GM21367 (cell line): ENCODE measurements around the gene SAP25.
A peak's percentile ranks its signal among the peaks of the same experiment; 100 is the strongest.
"Not testable (repeated sequence)": the region's sequence is repeated elsewhere in the genome, so short reads cannot be mapped to it uniquely, and the experiment has no call there.

ENCODE experiments used
- ATAC-seq: cut with Tn5 transposase; IDR thresholded peaks from one replicate; pipeline ENCODE4 v1.9.1; 2021; ENCODE audit not compliant: unreplicated experiment

Gene SAP25

GRCh38 chr7:100538654-100539435 lies 34.9 kb downstream of the SAP25 start, which contains the start of gene AGFG2:
TSS of gene AGFG2 (plus strand) at chr7:100539203. CDS start at chr7:100539347, 144 bp downstream.
- ATAC-seq, result peak; percentile 88

GRCh38 chr7:100538348-100538653 lies 35.4 kb downstream of the SAP25 start:
- ATAC-seq, result no peak

- not testable (repeated sequence) for ATAC-seq
Observed at GRCh38 chr7:100536695-100537094, 37.0 kb downstream of the SAP25 start.

- ATAC-seq, result not testable (repeated sequence)
Observed at GRCh38 chr7:100535982-100536381, 37.7 kb downstream of the SAP25 start.

- no peak for ATAC-seq
Observed at GRCh38 chr7:100532165-100533022, 41.3 kb downstream of the SAP25 start.

- ATAC-seq, result not testable (repeated sequence)
Observed at GRCh38 chr7:100528108-100528866, 45.4 kb downstream of the SAP25 start.

GRCh38 chr7:100523192-100523591 lies 50.5 kb downstream of the SAP25 start:
- ATAC-seq, result not testable (repeated sequence)
